ENCODE data around the gene SMU1.

Gene SMU1

DNA sequence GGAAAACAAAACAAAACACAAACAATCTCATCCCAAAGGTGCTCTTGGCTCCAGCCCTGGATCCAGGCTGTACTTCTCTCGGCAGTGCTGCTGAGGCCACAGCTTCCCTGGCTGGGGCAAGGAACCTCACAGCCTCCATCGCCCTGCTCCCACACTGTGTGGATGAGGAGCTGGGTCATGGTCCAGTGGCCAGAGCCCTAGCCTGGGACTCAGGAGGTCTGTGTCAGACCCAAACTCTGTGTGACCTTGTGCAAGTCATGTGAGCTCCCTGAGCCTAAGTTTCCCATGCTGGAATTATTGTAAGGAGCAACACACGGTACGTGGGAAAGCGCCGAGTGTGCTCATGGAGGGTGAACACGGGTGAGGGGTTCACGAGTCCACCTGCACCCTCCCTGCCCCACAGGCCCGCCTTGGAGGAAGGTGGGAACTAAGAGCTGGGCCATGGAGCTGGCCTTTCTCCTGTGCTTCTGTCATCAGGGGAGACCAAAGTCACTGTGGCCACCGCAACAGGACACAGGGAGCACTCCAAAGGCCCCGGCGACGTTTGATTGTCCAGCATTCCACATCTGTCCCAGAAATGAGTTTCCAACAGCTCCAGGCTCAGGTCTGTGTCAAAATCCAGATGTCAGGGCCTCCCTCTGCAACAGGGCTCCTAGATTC, 26.2 kb upstream of the SMU1 start:
- H3K36me3 ChIP-seq (ENCODE audit: insufficient read depth) = no peaks in the 10 kb centered on the region
- no peak overlapping the region for H3K9ac ChIP-seq
- no peaks in the 10 kb centered on the region for H4K20me1 ChIP-seq (ENCODE audit: insufficient read depth)
- no peak overlapping the region for H3K4me3 ChIP-seq (IDR thresholded peaks at IDR 0.05; ENCODE audit: insufficient read depth, low read depth, low read length)
- H3K27ac ChIP-seq = no peak overlapping the region
- no peaks in the 10 kb centered on the region for H3K79me2 ChIP-seq (ENCODE audit: insufficient read depth, low read depth)
- no peak for TF ChIP-seq CTCF (conservative IDR thresholded peaks at IDR 0.05; ENCODE audit: low read depth, low read length)
- H3K27me3 ChIP-seq (ENCODE audit: insufficient read depth, low read depth) = no peaks in the 10 kb centered on the region
- no peak overlapping the region for H2AFZ ChIP-seq (ENCODE audit: low read depth)
- no peak overlapping the region for H3K4me2 ChIP-seq
- H3K4me1 ChIP-seq (ENCODE audit: low read depth, poor library complexity, severe bottlenecking) = no peaks in the 10 kb centered on the region

- H2AFZ ChIP-seq (ENCODE audit: low read depth) = no peak overlapping the region
- no peak overlapping the region for H3K4me2 ChIP-seq
- no peaks in the 10 kb centered on the region for H3K4me1 ChIP-seq (ENCODE audit: low read depth, poor library complexity, severe bottlenecking)
- no peak overlapping the region for H3K9ac ChIP-seq
- no peaks in the 10 kb centered on the region for H3K27me3 ChIP-seq (ENCODE audit: insufficient read depth, low read depth)
- H3K4me3 ChIP-seq (IDR thresholded peaks at IDR 0.05; ENCODE audit: insufficient read depth, low read depth, low read length) = no peak overlapping the region
- H3K79me2 ChIP-seq (ENCODE audit: insufficient read depth, low read depth) = no peaks in the 10 kb centered on the region
- no peaks in the 10 kb centered on the region for H3K36me3 ChIP-seq (ENCODE audit: insufficient read depth)
- H4K20me1 ChIP-seq (ENCODE audit: insufficient read depth) = no peaks in the 10 kb centered on the region
- H3K27ac ChIP-seq = no peak overlapping the region
- TF ChIP-seq CTCF (conservative IDR thresholded peaks at IDR 0.05; ENCODE audit: low read depth, low read length) = no peak
Observed at GRCh38 chr9:33101104-33101951, 24.9 kb upstream of the SMU1 start.

GRCh38 chr9:33099754-33100153, 23.3 kb upstream of the SMU1 start:
- no peak overlapping the region for H3K27ac ChIP-seq
- H3K4me2 ChIP-seq = no peak overlapping the region
- H3K4me1 ChIP-seq (ENCODE audit: low read depth, poor library complexity, severe bottlenecking) = no peaks in the 10 kb centered on the region
- H4K20me1 ChIP-seq (ENCODE audit: insufficient read depth) = no peaks in the 10 kb centered on the region
- no peak for TF ChIP-seq CTCF (conservative IDR thresholded peaks at IDR 0.05; ENCODE audit: low read depth, low read length)
- no peaks in the 10 kb centered on the region for H3K36me3 ChIP-seq (ENCODE audit: insufficient read depth)
- no peaks in the 10 kb centered on the region for H3K79me2 ChIP-seq (ENCODE audit: insufficient read depth, low read depth)
- H3K9ac ChIP-seq = no peak overlapping the region
- no peaks in the 10 kb centered on the region for H3K27me3 ChIP-seq (ENCODE audit: insufficient read depth, low read depth)
- H3K4me3 ChIP-seq (IDR thresholded peaks at IDR 0.05; ENCODE audit: insufficient read depth, low read depth, low read length) = no peak overlapping the region
- H2AFZ ChIP-seq (ENCODE audit: low read depth) = no peak overlapping the region

GRCh38 chr9:33097192-33097591, 20.7 kb upstream of the SMU1 start:
- H3K36me3 ChIP-seq (ENCODE audit: insufficient read depth) = no peaks in the 10 kb centered on the region
- no peak overlapping the region for H3K27ac ChIP-seq
- no peak for TF ChIP-seq CTCF (conservative IDR thresholded peaks at IDR 0.05; ENCODE audit: low read depth, low read length)
- H3K4me3 ChIP-seq (IDR thresholded peaks at IDR 0.05; ENCODE audit: insufficient read depth, low read depth, low read length) = no peak overlapping the region
- no peaks in the 10 kb centered on the region for H3K79me2 ChIP-seq (ENCODE audit: insufficient read depth, low read depth)
- H3K27me3 ChIP-seq (ENCODE audit: insufficient read depth, low read depth) = no peaks in the 10 kb centered on the region
- H3K9ac ChIP-seq = no peak overlapping the region
- H4K20me1 ChIP-seq (ENCODE audit: insufficient read depth) = no peaks in the 10 kb centered on the region
- H3K4me1 ChIP-seq (ENCODE audit: low read depth, poor library complexity, severe bottlenecking) = no peaks in the 10 kb centered on the region
- no peak overlapping the region for H2AFZ ChIP-seq (ENCODE audit: low read depth)
- no peak overlapping the region for H3K4me2 ChIP-seq
